ENCODE data around the gene HMCN2.

DNA sequence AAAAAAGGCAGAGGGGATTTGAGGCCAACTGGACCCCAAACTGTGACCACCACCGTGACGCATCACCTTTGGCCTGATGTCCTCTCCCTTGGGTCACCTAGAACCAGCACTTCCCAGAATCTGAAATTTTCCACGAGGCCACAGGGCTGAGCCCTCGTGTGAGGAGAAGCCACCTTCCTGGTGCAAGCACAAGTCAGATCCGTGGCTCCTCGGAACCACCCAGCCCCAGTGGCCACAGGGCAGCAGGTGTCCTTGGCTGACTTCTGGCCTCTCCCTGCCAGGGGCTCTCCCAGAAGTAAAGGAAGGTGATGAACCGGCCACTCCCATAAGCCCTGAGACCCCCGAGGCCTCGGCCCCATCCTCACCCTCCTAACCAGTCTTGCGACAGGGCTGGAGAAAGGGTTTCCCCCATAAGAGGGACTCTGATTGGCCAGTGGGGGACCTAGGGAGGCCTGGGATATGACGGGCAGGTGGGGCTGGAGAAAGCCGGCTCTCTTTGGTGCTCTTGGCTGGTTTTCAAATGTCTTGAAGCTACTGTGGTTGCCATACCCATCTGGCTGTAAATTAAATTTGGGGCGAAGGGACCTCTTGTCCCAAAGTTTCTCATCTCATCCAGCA is 20.9 kb upstream of the HMCN2 start:
- TF ChIP-seq, protein P1, sequence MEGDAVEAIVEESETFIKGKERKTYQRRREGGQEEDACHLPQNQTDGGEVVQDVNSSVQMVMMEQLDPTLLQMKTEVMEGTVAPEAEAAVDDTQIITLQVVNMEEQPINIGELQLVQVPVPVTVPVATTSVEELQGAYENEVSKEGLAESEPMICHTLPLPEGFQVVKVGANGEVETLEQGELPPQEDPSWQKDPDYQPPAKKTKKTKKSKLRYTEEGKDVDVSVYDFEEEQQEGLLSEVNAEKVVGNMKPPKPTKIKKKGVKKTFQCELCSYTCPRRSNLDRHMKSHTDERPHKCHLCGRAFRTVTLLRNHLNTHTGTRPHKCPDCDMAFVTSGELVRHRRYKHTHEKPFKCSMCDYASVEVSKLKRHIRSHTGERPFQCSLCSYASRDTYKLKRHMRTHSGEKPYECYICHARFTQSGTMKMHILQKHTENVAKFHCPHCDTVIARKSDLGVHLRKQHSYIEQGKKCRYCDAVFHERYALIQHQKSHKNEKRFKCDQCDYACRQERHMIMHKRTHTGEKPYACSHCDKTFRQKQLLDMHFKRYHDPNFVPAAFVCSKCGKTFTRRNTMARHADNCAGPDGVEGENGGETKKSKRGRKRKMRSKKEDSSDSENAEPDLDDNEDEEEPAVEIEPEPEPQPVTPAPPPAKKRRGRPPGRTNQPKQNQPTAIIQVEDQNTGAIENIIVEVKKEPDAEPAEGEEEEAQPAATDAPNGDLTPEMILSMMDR (conservative IDR thresholded peaks at IDR 0.05), result no peak
- no peak for TF ChIP-seq ZFX (IDR thresholded peaks at IDR 0.05)
